B cell (primary cell): ENCODE measurements around the gene FTCD. TPM values are rescaled to one million over a fixed set of nuclear protein-coding genes. Genes with fewer than 3 reads are reported as not detected.

Experiments used
- ATAC-seq: fragments of 200-7000 bp; cut with Tn5 transposase; one replicate; pipeline ENCODE4 v1.10.0; 2021; ENCODE audit warnings: low read depth, mild to moderate bottlenecking, moderate number of reproducible peaks, moderate library complexity
- CTCF ChIA-PET: fragments of 350-600 bp; sonication (Branson Sonifier 250); formaldehyde crosslinking; loops from one replicate; lab custom pipeline; 2021; ENCODE audit warnings: antibody characterized with exemption, inconsistent platforms; lab: Charles Lee
- POLR2A ChIA-PET: fragments of 350-600 bp; sonication (Branson Sonifier 250); formaldehyde crosslinking; loops from one replicate; lab custom pipeline; 2021; ENCODE audit warnings: antibody characterized with exemption; lab: Charles Lee
- DNase-seq: peaks from one replicate; pipeline ENCODE4 v3.0.0; 2013
- H2AFZ ChIP-seq: 2 replicates; pipeline ENCODE4 v1.6.1; 2012; ENCODE audit warnings: mild to moderate bottlenecking, low read depth, low read length; ENCODE audit not compliant: insufficient read depth, poor library complexity, severe bottlenecking
- H3K27ac ChIP-seq, 2 donors: 1 replicate in 1 of 2; 2 replicates in 1 of 2; pipeline ENCODE4 v1.5.1; 2012 to 2013; ENCODE audit warnings: low read length in 2 of 2, mild to moderate bottlenecking in 2 of 2, moderate library complexity in 1 of 2
- H3K27me3 ChIP-seq, 4 experiments: fragments of 200-600 bp in 1 of 4; sonication (generic) in 1 of 4; replicated peaks in 1 of 4; 1 replicate in 2 of 4; 2 replicates in 2 of 4; pipeline versions ENCODE4 v1.6.1 to v1.7.0; 2013 to 2016; ENCODE audit warnings: low read length in 3 of 4, mild to moderate bottlenecking in 2 of 4, mixed read lengths in 1 of 4, moderate library complexity in 1 of 4; ENCODE audit not compliant: insufficient read depth in 4 of 4, control insufficient read depth in 3 of 4; ENCODE audit errors: control extremely low read depth in 1 of 4
- H3K36me3 ChIP-seq, 2 experiments: replicated peaks in 1 of 2; 1 replicate in 1 of 2; 2 replicates in 1 of 2; pipeline versions ENCODE4 v1.6.1 to v1.7.1; 2013; ENCODE audit warnings: low read length in 1 of 2; ENCODE audit not compliant: insufficient read depth in 2 of 2, control insufficient read depth in 1 of 2; ENCODE audit errors: control extremely low read depth in 1 of 2, extremely low read depth in 1 of 2
- H3K4me1 ChIP-seq, 2 donors: fragments of 200-600 bp in 1 of 2; sonication (generic) in 1 of 2; 1 replicate in 1 of 2; 2 replicates in 1 of 2; pipeline versions ENCODE4 v1.5.1 to v1.6.1; 2013 to 2017; ENCODE audit warnings: low read length in 2 of 2; ENCODE audit not compliant: control insufficient read depth in 2 of 2, insufficient read depth in 2 of 2
- H3K4me2 ChIP-seq: replicated peaks from 2 replicates; pipeline ENCODE3; 2012; ENCODE audit warnings: mild to moderate bottlenecking, low read depth, low read length; ENCODE audit not compliant: poor library complexity, severe bottlenecking
- H3K4me3 ChIP-seq, 5 experiments: fragments of 200-600 bp in 1 of 5; sonication (generic) in 1 of 5; 1 replicate in 3 of 5; 2 replicates in 2 of 5; pipeline versions ENCODE4 v1.5.1 to v1.7.0; 2011 to 2016; ENCODE audit warnings: low read length in 4 of 5, mild to moderate bottlenecking in 4 of 5, low read depth in 2 of 5, control low read depth in 1 of 5, moderate library complexity in 1 of 5; ENCODE audit not compliant: insufficient read depth in 1 of 5; ENCODE audit errors: control extremely low read depth in 1 of 5, extremely low read depth in 1 of 5
- H3K79me2 ChIP-seq: fragments of 200-600 bp; sonication (generic); one replicate; pipeline ENCODE4 v1.6.0; 2016; ENCODE audit warnings: low read length; ENCODE audit not compliant: control insufficient read depth, insufficient read depth
- H3K9ac ChIP-seq: fragments of 200-600 bp; sonication (generic); 2 replicates; pipeline ENCODE4 v1.6.1; 2017; ENCODE audit warnings: mild to moderate bottlenecking, low read length, moderate library complexity
- H3K9me3 ChIP-seq, 3 donors: one replicate each; pipeline versions ENCODE4 v1.6.1 to v1.7.1; 2013; ENCODE audit warnings: low read length in 2 of 3; ENCODE audit not compliant: control insufficient read depth in 2 of 3, insufficient read depth in 1 of 3; ENCODE audit errors: control extremely low read depth in 1 of 3
- H4K20me1 ChIP-seq: 2 replicates; pipeline ENCODE4 v1.6.0; 2012; ENCODE audit warnings: mild to moderate bottlenecking, low read length; ENCODE audit not compliant: insufficient read depth, control insufficient read depth, poor library complexity, severe bottlenecking
- H3K27ac Mint-ChIP-seq: one replicate; pipeline ENCODE4 v1.8.0; 2021; ENCODE audit warnings: mixed read lengths
- H3K27me3 Mint-ChIP-seq: one replicate; pipeline ENCODE4 v1.8.0; 2021; ENCODE audit warnings: mixed read lengths
- H3K4me1 Mint-ChIP-seq: one replicate; pipeline ENCODE4 v1.8.0; 2021; ENCODE audit warnings: mixed read lengths
- H3K4me3 Mint-ChIP-seq: one replicate; pipeline ENCODE4 v1.8.0; 2021; ENCODE audit warnings: mixed read lengths
- H3K9me3 Mint-ChIP-seq: one replicate; pipeline ENCODE4 v1.8.0; 2022; ENCODE audit warnings: mixed read lengths; ENCODE audit not compliant: insufficient read depth
- EZH2 ChIP-seq: IDR thresholded peaks from 2 replicates; pipeline ENCODE4 v1.6.1; 2012; ENCODE audit warnings: borderline replicate concordance, low read depth, mild to moderate bottlenecking, moderate library complexity, low read length; ENCODE audit not compliant: insufficient read depth, poor library complexity, severe bottlenecking
- WGBS: methylation state at CpG from one replicate; pipeline ENCODE4 v1.1.5; 2013; ENCODE audit warnings: missing lambda C conversion rate; ENCODE audit not compliant: insufficient coverage; 5-methylcytosine and 5-hydroxymethylcytosine counted together
- intact Hi-C: fragments of 100-400 bp; cut with micrococcal nuclease; formaldehyde crosslinking; loops from one replicate; pipeline ENCODE4 v1.10.0; 2022
- polyA plus RNA-seq: library from polyadenylated mRNA; depleted of rRNA; stranded (reverse); fragments of >200 nt; gene quantifications from 2 replicates; pipeline ENCODE4 v1.2.3, GENCODE V29; 2012
- total RNA-seq, 2 donors: library from RNA; stranded (reverse); fragments of 120-200 nt in 1 of 2; gene quantifications; 1 replicate in 1 of 2; 2 replicates in 1 of 2; pipeline versions ENCODE4 v1.2.3 to v1.2.4, GENCODE V29; 2013 to 2022
- TF ChIP-seq, protein P1 (sequence below): fragments of 200-600 bp; IDR thresholded peaks from one replicate; pipeline ENCODE4 v1.8.0; 2022; ENCODE audit warnings: antibody characterized with exemption, mild to moderate bottlenecking

Gene FTCD
- total and polyA plus RNA-seq, 2 donors (not counting 1 experiment from before 2014, with no cell fraction given): 0.22 to 0.39 TPM

DNA sequence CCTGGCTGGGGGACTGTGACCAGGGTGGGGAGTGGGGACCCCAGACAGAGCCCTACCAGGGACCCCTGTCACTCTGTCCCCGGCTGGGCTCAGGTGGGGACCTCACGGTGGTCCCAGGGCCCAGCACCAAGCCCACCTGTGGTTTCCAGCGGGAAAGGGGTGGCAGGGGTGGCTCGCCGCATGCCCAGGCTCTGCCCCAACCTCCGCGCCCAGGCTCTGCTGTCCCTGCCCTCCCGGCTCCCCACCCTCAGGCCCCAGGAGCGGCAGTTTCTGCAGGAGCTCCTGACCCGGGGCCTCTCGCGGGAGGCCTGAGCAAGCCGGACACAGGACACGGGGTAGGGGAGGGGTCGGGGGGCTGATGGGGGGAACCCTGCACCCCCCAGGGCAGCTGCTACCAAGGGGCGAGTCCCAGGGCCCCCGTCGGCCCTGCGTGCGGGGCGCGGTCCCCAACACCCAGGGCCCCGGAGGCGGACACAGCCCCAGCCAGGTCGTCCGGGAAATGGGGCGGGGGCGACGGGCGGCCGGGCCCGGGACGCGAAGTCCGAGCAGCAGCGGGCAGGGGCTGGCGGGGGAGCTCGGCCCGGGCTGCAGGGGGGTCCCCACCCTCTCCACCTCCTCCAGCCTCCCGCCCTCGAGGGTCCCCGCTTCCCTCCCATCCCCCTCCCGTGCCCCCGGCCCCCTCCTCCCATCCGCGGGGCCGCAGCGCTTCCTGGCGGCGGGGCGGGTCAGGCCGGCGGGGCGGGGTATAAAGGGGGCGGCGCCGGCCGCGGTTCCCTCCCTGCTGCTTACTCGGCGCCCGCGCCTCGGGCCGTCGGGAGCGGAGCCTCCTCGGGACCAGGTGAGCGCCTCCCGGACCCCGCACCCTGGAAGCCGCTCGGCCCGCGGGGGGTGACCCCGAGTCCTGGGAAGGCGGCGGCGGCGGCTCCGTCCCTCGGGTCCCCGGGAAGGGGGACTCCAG, 57.8 kb downstream of the FTCD start, which contains the start of gene COL6A2:
Gene COL6A2, plus strand, starts transcription at position 777 of the 958 bp plus-strand sequence.
- peaks cover 4% of the 10 kb centered on the region for H3K9me3 Mint-ChIP-seq
- Histone ChIP-seq H3K4me3 (peak within 1 kb of the TSS in 3 of 5 experiments; percentile 34 to 55 (median 48)), H3K27ac (no peak within 1 kb of the TSS), H3K79me2 (no peaks in the 10 kb centered on the region), H4K20me1 (no peaks in the 10 kb centered on the region), H3K9me3 (peaks cover 4 to 7% (median 6%) of the 10 kb centered on the region in 3 donors), H3K36me3 (no peaks in the 10 kb centered on the region), H2AFZ (peak within 1 kb of the TSS; percentile 64), H3K4me1 (peaks cover 0 to 3% of the 10 kb centered on the region in 2 donors), H3K9ac (peak within 1 kb of the TSS; percentile 42), H3K4me2 (peak within 1 kb of the TSS; percentile 76), H3K27me3 (peaks cover 0 to 19% (median 9%) of the 10 kb centered on the region in 4 experiments)
- H3K27me3 Mint-ChIP-seq: peaks cover 42% of the 10 kb centered on the region
- WGBS: 14% methylated on average over 72 of the region's 83 CpGs
- CTCF ChIA-PET: no interaction called here
- peaks cover 4% of the 10 kb centered on the region for H3K4me1 Mint-ChIP-seq
- POLR2A ChIA-PET: no interaction called here
- H3K4me3 Mint-ChIP-seq: peak within 1 kb of the TSS; percentile 61
- DNase-seq (peak; percentile 43), ATAC-seq (peak; percentile 81)
- TF ChIP-seq, protein P1, sequence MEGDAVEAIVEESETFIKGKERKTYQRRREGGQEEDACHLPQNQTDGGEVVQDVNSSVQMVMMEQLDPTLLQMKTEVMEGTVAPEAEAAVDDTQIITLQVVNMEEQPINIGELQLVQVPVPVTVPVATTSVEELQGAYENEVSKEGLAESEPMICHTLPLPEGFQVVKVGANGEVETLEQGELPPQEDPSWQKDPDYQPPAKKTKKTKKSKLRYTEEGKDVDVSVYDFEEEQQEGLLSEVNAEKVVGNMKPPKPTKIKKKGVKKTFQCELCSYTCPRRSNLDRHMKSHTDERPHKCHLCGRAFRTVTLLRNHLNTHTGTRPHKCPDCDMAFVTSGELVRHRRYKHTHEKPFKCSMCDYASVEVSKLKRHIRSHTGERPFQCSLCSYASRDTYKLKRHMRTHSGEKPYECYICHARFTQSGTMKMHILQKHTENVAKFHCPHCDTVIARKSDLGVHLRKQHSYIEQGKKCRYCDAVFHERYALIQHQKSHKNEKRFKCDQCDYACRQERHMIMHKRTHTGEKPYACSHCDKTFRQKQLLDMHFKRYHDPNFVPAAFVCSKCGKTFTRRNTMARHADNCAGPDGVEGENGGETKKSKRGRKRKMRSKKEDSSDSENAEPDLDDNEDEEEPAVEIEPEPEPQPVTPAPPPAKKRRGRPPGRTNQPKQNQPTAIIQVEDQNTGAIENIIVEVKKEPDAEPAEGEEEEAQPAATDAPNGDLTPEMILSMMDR: no peak
- TF ChIP-seq EZH2: no peak
- H3K27ac Mint-ChIP-seq: no peak within 1 kb of the TSS
- intact Hi-C loops: no loop called here
